Endothelial cell of umbilical vein (primary cell): Measurements from ENCODE around the gene NDUFAB1.

Experiments used
- EZH2 ChIP-seq: IDR thresholded peaks from 2 replicates; pipeline ENCODE4 v1.6.1; 2012; ENCODE audit warnings: borderline replicate concordance, low read depth, mild to moderate bottlenecking, moderate library complexity, low read length, inconsistent platforms; ENCODE audit not compliant: severe bottlenecking
- GATA2 ChIP-seq: IDR thresholded peaks from 2 replicates; pipeline ENCODE4 v1.7.0; 2011; ENCODE audit warnings: low read depth, mild to moderate bottlenecking, moderate library complexity, mixed read lengths, low read length; ENCODE audit not compliant: insufficient read length, insufficient read depth
- JUN ChIP-seq: IDR thresholded peaks from 2 replicates; pipeline ENCODE4 v1.6.1; 2011; ENCODE audit warnings: borderline replicate concordance, low read depth; ENCODE audit not compliant: insufficient read length, insufficient read depth
- MYC ChIP-seq: IDR thresholded peaks from one replicate; pipeline ENCODE4 v1.6.1; 2011; ENCODE audit warnings: mild to moderate bottlenecking, low read depth, low read length
- POLR2A ChIP-seq: IDR thresholded peaks from 2 replicates; pipeline ENCODE4 v1.6.1; 2012; ENCODE audit warnings: low read depth, mild to moderate bottlenecking, control low read depth, low read length
- TF ChIP-seq, protein P1 (sequence below), 2 donors: IDR thresholded peaks; 1 replicate in 1 of 2; 2 replicates in 1 of 2; pipeline ENCODE4 v1.5.1; 2011; ENCODE audit warnings: low read length in 2 of 2, mild to moderate bottlenecking in 2 of 2, moderate library complexity in 2 of 2, control low read depth in 1 of 2, inconsistent platforms in 1 of 2, low read depth in 1 of 2; ENCODE audit not compliant: insufficient read depth in 1 of 2; ENCODE audit errors: extremely low read depth in 1 of 2

- TF ChIP-seq EZH2 (no peak), JUN (no peak), POLR2A (no peak), GATA2 (no peak), MYC (no peak)
- TF ChIP-seq, protein P1, sequence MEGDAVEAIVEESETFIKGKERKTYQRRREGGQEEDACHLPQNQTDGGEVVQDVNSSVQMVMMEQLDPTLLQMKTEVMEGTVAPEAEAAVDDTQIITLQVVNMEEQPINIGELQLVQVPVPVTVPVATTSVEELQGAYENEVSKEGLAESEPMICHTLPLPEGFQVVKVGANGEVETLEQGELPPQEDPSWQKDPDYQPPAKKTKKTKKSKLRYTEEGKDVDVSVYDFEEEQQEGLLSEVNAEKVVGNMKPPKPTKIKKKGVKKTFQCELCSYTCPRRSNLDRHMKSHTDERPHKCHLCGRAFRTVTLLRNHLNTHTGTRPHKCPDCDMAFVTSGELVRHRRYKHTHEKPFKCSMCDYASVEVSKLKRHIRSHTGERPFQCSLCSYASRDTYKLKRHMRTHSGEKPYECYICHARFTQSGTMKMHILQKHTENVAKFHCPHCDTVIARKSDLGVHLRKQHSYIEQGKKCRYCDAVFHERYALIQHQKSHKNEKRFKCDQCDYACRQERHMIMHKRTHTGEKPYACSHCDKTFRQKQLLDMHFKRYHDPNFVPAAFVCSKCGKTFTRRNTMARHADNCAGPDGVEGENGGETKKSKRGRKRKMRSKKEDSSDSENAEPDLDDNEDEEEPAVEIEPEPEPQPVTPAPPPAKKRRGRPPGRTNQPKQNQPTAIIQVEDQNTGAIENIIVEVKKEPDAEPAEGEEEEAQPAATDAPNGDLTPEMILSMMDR (IDR thresholded peaks at IDR 0.05; ENCODE audit: extremely low read depth in 1 of 2, insufficient read depth in 1 of 2, low read depth in 1 of 2, low read length in 2 of 2), result no peak
These were observed 31.3 kb downstream of the NDUFAB1 start for GRCh38 chr16:23564575-23565363.
